Mucosa of descending colon (tissue), 3 donors: ENCODE data around the gene ZNF740. TPM values are rescaled to one million over a fixed set of nuclear protein-coding genes. Genes with fewer than 3 reads are reported as not detected.

Experiments used
- ATAC-seq: fragments of 200-7000 bp; cut with Tn5 transposase; one replicate; pipeline ENCODE4 v1.9.1; 2020; ENCODE audit warnings: mild to moderate bottlenecking, moderate library complexity
- DNase-seq, 3 donors: peaks; one replicate each; pipeline ENCODE4 v3.0.0-alpha.2; 2020
- H3K36me3 ChIP-seq: fragments of 200-600 bp; one replicate; pipeline ENCODE4 v1.8.0; 2021; ENCODE audit warnings: low read depth, mild to moderate bottlenecking
- H3K4me1 ChIP-seq: fragments of 200-600 bp; one replicate; pipeline ENCODE4 v1.8.0; 2021; ENCODE audit warnings: low read depth, mild to moderate bottlenecking
- H3K4me3 ChIP-seq: fragments of 200-600 bp; one replicate; pipeline ENCODE4 v1.8.0; 2021; ENCODE audit warnings: mild to moderate bottlenecking
- H3K9me3 ChIP-seq: fragments of 200-600 bp; one replicate; pipeline ENCODE4 v1.8.0; 2021; ENCODE audit warnings: mild to moderate bottlenecking
- intact Hi-C, 2 donors: fragments of 100-400 bp; cut with DNase I in 1 of 2; cut with micrococcal nuclease in 1 of 2; formaldehyde crosslinking; loops; one replicate each; pipeline versions ENCODE4 v1.11.0 to v1.11.1; 2022; cut with DNase I, micrococcal nuclease
- total RNA-seq, 3 donors: library from RNA; stranded (reverse); fragmentation: NEBNext Ultra II Directional in 2 of 3; extraction: Animal tissue kit (Norgen Biotek cat#: 25700) in 2 of 3; gene quantifications; one replicate each; pipeline versions ENCODE4 v1.2.1 to v1.2.4, GENCODE V29; 2021 to 2023
- TF ChIP-seq, protein P1 (sequence below): fragments of 200-600 bp; IDR thresholded peaks from one replicate; pipeline ENCODE4 v1.8.0; 2022; ENCODE audit warnings: antibody characterized with exemption, mild to moderate bottlenecking
- donor health status: DM: no; HTN: no; CAD: no; lungs with moderate emphysema.
- donor health status: DM: no; HTN: no; CAD: no.
- donor health status: DM: no; HTN: yes; CAD: no.

ZNF740 gene
- total RNA-seq, 3 donors from 2014 or later: 26.1 to 52.9 (median 46.0) TPM

DNA sequence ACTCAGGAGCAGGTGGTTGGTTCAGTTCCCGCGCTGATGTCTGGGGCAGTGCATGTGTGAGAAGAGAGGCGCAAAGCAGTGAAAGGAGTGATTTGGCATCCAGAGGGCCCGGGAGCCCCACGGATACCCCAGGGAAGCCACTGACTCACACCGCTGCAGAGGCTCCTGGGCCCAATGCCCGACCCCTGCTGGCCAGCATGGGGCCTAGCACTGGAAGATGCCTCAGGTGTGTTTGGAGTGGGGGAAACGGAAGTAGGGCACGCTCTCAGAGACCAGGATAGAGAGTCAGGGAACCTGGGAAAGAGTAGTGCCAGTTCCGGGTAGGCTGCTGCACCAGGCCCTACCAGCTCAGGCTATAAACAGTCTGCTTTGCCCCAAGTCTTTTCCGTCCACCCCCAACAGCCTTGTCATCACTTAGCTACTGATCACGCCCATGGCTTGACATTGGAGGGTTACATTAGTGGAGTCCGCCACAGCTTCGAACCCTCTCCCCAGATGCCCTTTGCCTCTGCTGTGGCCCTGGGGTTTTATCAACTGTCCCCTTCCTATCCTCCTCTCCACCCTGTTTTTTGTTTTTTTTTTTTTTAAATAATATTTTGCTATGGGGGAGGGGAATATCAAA is 9.7 kb downstream of the ZNF740 start:
- intact Hi-C loops: loop anchor here in 1 of 2 donors (10.0 kb wide), 1 partner anchor 125 kb away; no protein-coding TSS in a partner anchor
- no peak overlapping the region for H3K4me3 ChIP-seq
- H3K9me3 ChIP-seq: no peaks in the 10 kb centered on the region
- TF ChIP-seq, protein P1, sequence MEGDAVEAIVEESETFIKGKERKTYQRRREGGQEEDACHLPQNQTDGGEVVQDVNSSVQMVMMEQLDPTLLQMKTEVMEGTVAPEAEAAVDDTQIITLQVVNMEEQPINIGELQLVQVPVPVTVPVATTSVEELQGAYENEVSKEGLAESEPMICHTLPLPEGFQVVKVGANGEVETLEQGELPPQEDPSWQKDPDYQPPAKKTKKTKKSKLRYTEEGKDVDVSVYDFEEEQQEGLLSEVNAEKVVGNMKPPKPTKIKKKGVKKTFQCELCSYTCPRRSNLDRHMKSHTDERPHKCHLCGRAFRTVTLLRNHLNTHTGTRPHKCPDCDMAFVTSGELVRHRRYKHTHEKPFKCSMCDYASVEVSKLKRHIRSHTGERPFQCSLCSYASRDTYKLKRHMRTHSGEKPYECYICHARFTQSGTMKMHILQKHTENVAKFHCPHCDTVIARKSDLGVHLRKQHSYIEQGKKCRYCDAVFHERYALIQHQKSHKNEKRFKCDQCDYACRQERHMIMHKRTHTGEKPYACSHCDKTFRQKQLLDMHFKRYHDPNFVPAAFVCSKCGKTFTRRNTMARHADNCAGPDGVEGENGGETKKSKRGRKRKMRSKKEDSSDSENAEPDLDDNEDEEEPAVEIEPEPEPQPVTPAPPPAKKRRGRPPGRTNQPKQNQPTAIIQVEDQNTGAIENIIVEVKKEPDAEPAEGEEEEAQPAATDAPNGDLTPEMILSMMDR: peak; percentile 23
- peak; percentile 46 to 71 (median 66) for DNase-seq
- peak; percentile 89 for ATAC-seq
- H3K4me1 ChIP-seq: no peaks in the 10 kb centered on the region
- H3K36me3 ChIP-seq: peaks cover 5% of the 10 kb centered on the region

DNA sequence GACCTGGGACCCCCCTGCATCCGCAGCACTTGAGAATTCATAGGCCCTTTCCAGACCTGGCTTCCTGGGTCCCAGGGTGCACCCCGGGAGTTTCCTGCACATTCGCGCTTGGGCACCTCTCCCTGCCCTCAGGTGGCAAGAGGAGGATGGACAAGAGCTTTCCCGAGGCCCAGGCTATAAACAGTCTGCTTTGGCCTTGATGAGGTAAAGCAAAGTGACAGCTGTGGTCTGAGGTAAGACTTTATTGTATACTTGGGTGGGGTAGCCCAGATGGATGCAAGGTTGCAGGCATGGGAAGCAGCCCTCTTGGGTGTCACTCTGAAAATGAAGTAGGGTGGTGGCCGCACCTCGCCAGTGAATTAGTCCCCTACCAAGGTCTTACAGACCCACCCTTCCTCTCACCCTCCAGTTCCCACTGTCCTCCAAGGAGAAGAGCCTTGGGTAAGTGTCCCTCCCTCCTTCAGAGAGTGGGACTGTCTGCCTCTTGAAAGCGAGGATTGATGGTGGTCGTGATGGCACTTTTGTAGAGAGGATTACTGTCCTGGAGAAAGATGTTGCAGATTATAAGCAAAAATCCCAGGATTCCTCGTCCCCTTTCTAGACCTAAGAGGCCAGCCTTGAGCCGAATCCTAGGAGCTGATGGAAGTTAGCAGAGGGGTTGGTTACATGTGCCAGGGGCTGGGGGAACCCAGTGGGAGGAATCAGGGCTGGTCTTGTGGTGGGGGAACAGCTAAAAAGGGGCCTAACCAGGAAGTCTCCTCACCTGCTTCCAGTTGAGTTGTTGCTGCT is 10.8 kb downstream of the ZNF740 start:
- no peak for DNase-seq
- Histone ChIP-seq H3K4me3 (no peak overlapping the region), H3K9me3 (no peaks in the 10 kb centered on the region), H3K4me1 (no peaks in the 10 kb centered on the region), H3K36me3 (peaks cover 5% of the 10 kb centered on the region)
- intact Hi-C loops: loop anchor here in 1 of 2 donors (10.0 kb wide), 1 partner anchor 126 kb away; no protein-coding TSS in a partner anchor
- TF ChIP-seq, protein P1: no peak
- no peak for ATAC-seq

DNA sequence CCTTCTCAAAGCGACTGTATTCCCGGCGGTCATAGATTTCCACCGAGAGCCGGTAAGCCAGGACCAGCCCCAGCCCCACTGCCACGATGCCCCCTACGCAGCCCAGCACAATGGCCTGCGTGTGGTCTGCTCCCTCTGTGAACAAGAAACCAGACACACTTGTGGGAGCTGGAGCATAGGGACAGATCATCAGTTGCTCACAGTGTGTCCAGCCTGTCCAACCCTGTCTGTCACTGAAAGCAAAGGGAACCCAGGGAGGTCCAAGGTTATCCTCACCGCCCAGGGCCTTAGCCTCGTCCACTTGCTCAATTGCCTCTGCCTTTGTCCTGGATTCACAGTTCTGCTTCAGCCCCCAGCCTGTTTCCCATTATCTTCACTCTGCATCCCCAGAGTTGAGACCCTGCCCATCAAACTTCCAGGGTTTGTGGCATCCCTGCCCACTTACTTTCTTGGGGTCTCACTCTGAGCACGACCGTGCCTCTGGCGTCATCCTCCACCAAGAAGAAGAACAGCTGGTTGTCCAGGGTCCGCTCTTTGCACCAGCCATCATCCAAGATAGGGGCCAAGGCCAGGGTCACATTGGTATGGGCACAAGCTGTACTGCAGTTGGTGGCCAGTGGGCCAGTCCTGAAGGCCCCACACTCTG is 11.5 kb downstream of the ZNF740 start:
- Histone ChIP-seq H3K9me3 (no peaks in the 10 kb centered on the region), H3K4me1 (no peaks in the 10 kb centered on the region), H3K36me3 (peaks cover under 1% of the 10 kb centered on the region), H3K4me3 (no peak overlapping the region)
- intact Hi-C loops: loop anchor here in 1 of 2 donors (10.0 kb wide), 1 partner anchor 127 kb away; no protein-coding TSS in a partner anchor
- ATAC-seq: no peak
- no peak for DNase-seq
- TF ChIP-seq, protein P1: no peak

DNA sequence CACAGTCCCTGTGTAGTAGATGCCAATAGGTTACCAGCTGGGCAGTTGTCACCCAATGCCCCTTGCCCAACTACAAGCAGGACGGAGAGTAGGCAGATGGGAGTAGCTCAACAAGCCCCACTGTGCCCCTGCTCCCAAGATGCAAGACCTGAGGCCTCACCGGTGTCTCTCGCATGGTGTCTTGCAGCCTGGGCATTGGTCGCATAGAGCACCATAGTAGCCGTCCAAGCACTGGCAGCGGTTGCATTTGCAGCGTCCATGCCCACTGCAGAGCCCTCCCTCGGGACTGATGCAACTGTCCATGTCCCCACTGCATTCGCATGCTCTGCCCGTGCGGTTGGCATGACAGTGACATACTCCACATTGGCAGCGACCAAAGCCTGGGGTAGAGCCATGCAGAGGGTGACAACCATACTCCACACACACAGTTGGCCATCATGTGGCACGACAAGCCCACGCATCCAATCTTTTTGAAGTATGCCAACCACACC is 12.1 kb downstream of the ZNF740 start:
- peaks cover 2% of the 10 kb centered on the region for H3K4me1 ChIP-seq
- TF ChIP-seq, protein P1: no peak
- intact Hi-C loops: loop anchor here in 1 of 2 donors (10.0 kb wide), 1 partner anchor 128 kb away; no protein-coding TSS in a partner anchor
- no peak overlapping the region for H3K4me3 ChIP-seq
- H3K36me3 ChIP-seq: no peaks in the 10 kb centered on the region
- ATAC-seq: no peak
- DNase-seq: no peak
- no peaks in the 10 kb centered on the region for H3K9me3 ChIP-seq

DNA sequence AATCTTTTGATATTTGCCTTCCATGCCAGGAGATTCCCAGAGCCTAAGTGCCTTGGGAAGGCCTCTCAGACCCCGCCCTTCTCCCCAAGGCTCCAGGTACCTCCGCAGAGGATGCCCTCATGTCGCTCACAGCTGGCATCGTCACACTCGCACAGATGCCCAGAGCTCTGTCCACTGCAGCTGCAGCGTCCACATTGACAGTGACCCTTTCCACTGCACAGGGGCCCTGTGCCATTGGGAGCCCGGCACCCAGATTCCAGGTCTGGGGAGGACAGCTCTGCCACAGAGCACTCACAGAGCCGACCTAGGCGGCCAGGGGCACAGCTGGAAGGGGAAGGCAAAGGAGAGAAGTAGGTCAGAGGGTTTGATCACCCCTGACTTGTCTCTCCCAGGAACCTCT is 12.5 kb downstream of the ZNF740 start:
- no peak for ATAC-seq
- Histone ChIP-seq H3K4me1 (peaks cover 6% of the 10 kb centered on the region), H3K36me3 (no peaks in the 10 kb centered on the region), H3K9me3 (no peaks in the 10 kb centered on the region), H3K4me3 (no peak overlapping the region)
- no peak for DNase-seq
- intact Hi-C loops: loop anchor here in 1 of 2 donors (10.0 kb wide), 1 partner anchor 128 kb away; no protein-coding TSS in a partner anchor
- TF ChIP-seq, protein P1: no peak
